D721Med (cell line): ENCODE results near the gene TNPO3.

ENCODE experiments used
- DNase-seq: peaks from one replicate; pipeline ENCODE4 v3.0.0; 2011; ENCODE audit warnings: low spot score; ENCODE audit not compliant: insufficient read length
- FAIRE-seq: peaks from 2 replicates; lab custom pipeline; 2011; peaks lifted over from hg19 to GRCh38; lab: Jason Lieb, UNC
- TF ChIP-seq, protein P1 (sequence below): IDR thresholded peaks from 2 replicates; pipeline ENCODE4 v1.5.1; 2012; ENCODE audit warnings: mild to moderate bottlenecking, control low read depth; ENCODE audit not compliant: insufficient read depth; ENCODE audit errors: missing control alignments

Gene TNPO3

DNA sequence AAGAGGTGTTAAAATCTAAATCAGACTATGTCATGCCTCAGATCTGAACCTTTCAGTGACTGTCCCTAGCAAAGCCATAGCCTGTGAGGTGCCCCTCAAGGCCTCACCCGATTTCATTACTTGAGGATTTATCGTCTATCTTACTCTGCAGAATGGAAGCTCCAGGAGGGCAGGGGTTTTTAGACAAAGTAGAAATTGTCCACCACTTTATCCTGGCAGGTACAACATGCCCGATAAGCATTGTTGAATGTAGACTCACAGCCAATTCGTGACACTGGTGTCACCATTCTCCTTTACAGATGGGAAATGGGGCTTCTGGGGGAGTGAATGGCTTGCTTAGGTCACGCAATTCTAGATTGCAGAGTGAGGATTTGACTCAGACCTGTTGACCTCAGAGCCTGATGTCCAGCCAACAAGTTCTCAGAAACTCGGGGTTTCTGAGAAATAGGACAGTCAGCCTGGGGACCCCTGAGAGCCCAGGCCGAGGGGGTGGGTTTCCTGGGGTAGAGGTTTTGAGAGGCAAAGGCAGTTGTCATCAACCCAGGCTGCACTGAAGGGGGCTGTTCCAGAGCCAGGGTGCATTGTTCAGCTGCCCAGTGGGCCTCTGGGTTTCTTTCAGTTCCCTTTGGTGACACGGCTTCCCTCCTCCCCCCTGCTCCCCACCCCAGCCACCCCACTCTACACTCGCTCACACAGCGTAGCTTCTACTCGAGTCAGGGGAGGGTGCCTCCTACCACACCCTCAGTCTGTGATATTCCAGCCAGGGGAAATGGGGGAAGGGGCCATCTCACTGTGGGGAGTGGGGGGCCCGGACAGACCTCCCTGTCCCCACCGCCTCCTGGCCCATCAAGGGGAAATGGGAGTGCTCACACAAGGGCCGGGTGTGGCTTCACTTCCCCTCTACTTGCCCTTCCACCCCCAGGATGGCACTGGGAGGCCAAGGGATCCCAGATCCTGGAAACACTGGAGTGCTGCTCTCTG lies 120.3 kb downstream of the TNPO3 start:
- FAIRE-seq (no peak), DNase-seq (no peak)
- TF ChIP-seq, protein P1, sequence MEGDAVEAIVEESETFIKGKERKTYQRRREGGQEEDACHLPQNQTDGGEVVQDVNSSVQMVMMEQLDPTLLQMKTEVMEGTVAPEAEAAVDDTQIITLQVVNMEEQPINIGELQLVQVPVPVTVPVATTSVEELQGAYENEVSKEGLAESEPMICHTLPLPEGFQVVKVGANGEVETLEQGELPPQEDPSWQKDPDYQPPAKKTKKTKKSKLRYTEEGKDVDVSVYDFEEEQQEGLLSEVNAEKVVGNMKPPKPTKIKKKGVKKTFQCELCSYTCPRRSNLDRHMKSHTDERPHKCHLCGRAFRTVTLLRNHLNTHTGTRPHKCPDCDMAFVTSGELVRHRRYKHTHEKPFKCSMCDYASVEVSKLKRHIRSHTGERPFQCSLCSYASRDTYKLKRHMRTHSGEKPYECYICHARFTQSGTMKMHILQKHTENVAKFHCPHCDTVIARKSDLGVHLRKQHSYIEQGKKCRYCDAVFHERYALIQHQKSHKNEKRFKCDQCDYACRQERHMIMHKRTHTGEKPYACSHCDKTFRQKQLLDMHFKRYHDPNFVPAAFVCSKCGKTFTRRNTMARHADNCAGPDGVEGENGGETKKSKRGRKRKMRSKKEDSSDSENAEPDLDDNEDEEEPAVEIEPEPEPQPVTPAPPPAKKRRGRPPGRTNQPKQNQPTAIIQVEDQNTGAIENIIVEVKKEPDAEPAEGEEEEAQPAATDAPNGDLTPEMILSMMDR: no peak

DNA sequence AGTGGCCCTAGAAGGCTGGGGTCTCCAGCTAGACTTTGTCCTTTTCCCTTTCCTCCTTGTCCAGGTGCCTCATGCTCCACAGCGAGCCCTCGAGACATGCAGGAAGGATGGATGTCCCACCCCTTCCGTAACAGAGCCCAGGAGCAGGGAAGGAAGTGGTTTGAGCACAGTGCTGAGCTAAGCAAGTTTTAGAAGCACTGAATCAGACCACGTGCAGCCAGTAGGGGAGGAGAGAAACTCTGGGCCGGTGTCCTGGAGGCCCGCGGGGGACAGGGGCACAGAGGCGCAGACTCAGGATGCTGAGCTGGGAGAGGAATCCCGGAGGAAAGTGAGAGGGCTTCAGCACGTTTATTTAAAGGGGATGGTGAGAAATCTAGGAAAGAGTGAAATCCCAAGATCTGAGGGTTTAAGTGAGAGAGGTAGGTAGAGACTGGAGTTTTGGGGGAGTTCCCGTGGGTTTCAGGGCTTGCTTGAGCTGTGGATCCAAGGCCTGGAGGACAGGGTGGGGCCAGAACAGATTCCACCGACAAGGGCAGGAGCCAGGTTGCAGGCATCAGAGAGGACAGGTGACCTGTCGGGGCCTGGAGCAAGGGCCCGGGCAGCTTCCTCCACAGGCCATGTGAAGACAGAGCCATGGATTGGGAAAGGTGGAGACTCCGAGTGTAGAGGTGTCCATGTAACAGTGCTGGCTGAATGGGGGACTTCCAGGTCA lies 121.6 kb downstream of the TNPO3 start:
- FAIRE-seq (no peak), DNase-seq (no peak)
- TF ChIP-seq, protein P1: no peak

DNA sequence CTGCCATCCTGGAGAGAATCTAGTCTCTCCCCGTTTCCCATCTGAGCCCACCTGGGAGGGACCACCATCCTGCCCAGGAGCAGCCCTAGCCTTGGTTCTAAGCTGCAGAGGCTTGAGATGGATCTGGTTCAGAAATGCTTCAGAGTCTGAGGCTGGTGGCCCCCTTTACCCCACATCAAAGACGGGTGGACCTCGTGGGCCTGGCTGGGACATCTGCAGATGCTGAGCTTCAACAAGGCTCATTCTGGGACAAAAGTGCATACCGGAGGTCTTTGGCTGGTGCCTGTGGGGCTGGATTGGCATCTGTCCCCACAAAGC lies 122.1 kb downstream of the TNPO3 start:
- no peak for FAIRE-seq

DNA sequence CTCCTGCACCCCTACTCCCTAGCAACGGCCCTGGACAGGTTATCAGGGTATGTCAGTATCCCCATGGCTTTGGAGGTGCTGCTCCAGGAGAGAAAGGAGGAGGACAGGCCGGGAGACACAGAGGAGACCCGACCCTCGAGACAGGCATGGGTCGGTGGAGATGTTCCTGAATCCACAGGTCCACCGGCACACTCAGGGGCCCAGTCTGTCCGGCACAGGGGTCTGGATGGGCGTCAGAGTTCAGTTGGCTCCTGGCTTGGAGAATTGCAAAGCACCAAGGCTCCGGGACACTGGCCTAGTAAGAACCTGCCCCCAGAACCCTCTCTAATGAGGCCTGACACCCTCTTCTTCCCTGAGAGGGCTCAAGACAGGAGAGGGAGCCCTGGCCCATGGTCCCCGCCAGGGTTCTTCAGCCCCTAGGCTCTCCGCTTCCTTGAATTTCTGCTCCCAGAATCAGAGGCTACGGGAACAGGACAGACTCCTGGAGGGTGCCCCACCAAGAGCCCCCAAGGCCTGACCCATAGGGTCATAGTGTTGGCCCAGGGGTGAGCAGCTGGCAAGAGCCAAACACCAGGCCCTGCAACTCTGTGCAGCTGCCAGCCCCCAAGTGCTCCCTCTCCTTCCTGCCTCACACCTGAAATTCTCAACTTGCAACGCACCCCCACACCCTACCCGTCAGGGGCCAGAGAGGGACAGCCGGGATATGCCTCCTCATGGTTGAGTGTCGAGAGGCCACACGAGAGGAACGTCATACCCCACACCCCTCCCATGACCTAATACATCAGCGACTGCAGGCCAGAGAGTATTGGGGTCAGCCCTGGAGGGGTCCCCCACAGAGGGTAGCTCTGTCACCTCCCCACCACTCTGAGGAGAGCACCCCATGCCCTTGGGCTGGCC lies 122.7 kb downstream of the TNPO3 start:
- no peak for FAIRE-seq

More for the DNA sequence above, 122.1 kb downstream of the TNPO3 start:
- DNase-seq: no peak
- TF ChIP-seq, protein P1: no peak

DNA sequence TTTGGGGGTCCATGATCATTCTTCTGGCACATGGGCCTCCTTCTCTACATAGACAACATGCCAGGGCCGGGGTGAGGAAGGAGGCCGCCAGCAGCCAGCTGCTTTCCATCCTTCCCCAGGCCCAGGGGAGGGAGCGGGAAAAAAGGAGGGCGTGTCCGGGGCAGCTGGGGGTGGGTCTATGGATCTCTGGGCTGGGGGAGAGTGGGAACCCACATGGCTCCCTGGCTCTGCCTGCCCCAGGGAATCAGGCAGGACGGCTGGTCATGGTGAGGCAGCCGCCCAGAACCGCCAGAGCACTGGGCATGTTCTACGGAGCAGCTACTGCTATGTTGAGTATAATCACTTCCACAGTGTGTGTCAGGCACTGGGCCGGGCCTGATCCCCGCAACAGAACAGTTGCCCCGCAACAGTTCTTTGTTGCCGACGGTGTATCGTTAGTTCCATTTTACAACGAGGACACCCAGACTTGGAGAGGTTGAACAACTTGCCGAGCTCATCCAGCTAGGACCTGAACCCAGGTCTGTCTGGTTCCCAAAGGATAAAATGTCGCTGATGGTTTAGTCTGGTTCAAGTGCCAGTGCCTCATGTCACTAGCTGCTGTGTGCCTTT lies 123.6 kb downstream of the TNPO3 start:
- DNase-seq: no peak
- FAIRE-seq: no peak
- TF ChIP-seq, protein P1: no peak

More for the DNA sequence above, 122.7 kb downstream of the TNPO3 start:
- DNase-seq: no peak
- TF ChIP-seq, protein P1: no peak
